Measurements from ENCODE around the gene NDUFB8.

DNA sequence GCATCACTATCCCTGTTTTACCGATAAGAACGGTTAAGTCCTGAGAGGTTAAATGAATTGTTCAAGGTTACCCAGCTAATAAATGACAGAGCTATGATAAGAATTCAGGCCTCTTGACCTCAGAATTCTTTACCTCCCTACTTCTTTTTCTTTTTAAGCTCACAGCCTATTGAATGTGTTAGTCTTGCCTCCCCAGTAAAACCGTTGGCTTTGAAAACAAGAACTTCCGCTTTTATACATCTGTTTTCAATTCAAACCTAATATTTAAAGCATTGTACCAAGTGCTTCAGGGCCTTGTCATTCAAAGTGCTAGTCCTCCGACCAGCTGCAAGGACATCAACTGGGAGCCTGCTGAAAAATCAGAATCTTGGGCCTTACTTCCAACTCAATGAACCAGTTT, 25.6 kb downstream of the NDUFB8 start:
- no peak for TF ChIP-seq CTCF (IDR thresholded peaks at IDR 0.05; ENCODE audit: extremely low read depth in 1 of 2, insufficient read depth in 1 of 2, low read depth in 1 of 2, low read length in 2 of 2)
- TF ChIP-seq POLR2A (IDR thresholded peaks at IDR 0.05; ENCODE audit: low read depth, low read length), result no peak
